ENCODE measurements around the gene ATP8B4. TPM values are rescaled to one million over a fixed set of nuclear protein-coding genes. Genes with fewer than 3 reads are reported as not detected.
"Not testable (repeated sequence)": the region's sequence is repeated elsewhere in the genome, so short reads cannot be mapped to it uniquely, and the experiment has no call there.

ATP8B4 gene
- total and polyA plus RNA-seq, 2 donors from 2014 or later, result 2.1 to 12.5 TPM

- Histone ChIP-seq H3K4me1 (ENCODE audit: control insufficient read depth in 2 of 3, insufficient read depth in 2 of 3, low read depth in 1 of 3, low read length in 3 of 3) (no peaks in the 10 kb centered on the region), H3K27me3 (ENCODE audit: control insufficient read depth, insufficient read depth, low read length) (no peaks in the 10 kb centered on the region), H3K36me3 (ENCODE audit: control insufficient read depth in 2 of 3, insufficient read depth in 3 of 3, low read length in 3 of 3) (no peaks in the 10 kb centered on the region), H3K9ac (ENCODE audit: low read length in 3 of 3) (no peak overlapping the region), H3K4me3 (ENCODE audit: low read length in 3 of 3) (no peak overlapping the region), H3K27ac (ENCODE audit: low read depth in 2 of 2, low read length in 2 of 2) (no peak overlapping the region), H3K9me3 (ENCODE audit: control insufficient read depth in 2 of 3, insufficient read depth in 1 of 3, low read length in 3 of 3) (no peaks in the 10 kb centered on the region)
- DNase-seq (peak in 3 of 5 donors; percentile 44 to 79 (median 70)), FAIRE-seq (no peak)
- no peak for TF ChIP-seq CTCF (IDR thresholded peaks at IDR 0.05; ENCODE audit: borderline replicate concordance, extremely low read depth, insufficient read depth)
- intact Hi-C loops (cut with DNase I), result no loop called here
These were observed 155.0 kb downstream of the ATP8B4 start for GRCh38 chr15:49964061-49964460.

DNA sequence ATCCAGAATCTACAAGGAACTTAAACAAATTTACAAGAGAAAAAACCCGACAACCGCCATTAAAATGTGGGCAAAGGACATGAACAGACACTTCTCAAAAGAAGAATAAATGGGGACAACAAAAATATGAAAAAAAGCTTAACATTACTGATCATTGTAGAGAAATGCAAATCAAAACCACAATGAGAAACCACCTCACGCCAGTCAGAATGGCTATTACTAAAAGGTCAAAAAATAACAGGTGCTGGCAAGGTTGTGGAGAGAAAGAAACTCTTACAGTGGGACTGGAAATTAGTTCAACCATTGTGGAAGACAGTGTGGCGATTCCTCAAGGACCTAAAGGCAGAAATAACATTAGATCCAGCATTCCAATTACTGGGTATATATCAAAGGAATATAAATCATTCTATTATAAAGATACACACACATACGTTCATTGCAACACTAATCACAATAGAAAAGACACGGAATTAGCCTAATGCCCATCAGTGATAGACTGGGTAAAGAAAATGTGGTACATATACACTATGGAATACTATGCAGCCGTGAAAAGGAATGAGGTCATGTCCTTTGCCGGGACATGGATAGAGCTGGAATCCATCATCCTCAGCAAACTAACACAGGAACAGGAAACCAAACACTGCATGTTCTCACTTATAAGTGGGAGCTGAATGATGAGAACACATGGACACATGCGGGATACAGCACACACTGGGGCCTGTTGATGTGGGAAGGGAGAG is 155.8 kb downstream of the ATP8B4 start:
- DNase-seq; H3K4me1 ChIP-seq (ENCODE audit: control insufficient read depth in 2 of 3, insufficient read depth in 2 of 3, low read depth in 1 of 3, low read length in 3 of 3); FAIRE-seq; H3K36me3 ChIP-seq (ENCODE audit: control insufficient read depth in 2 of 3, insufficient read depth in 3 of 3, low read length in 3 of 3); H3K9me3 ChIP-seq (ENCODE audit: control insufficient read depth in 2 of 3, insufficient read depth in 1 of 3, low read length in 3 of 3); intact Hi-C loops (cut with DNase I); H3K4me3 ChIP-seq (ENCODE audit: low read length in 3 of 3); H3K9ac ChIP-seq (ENCODE audit: low read length in 3 of 3); H3K27me3 ChIP-seq (ENCODE audit: control insufficient read depth, insufficient read depth, low read length); H3K27ac ChIP-seq (ENCODE audit: low read depth in 2 of 2, low read length in 2 of 2): not testable (repeated sequence)

DNA sequence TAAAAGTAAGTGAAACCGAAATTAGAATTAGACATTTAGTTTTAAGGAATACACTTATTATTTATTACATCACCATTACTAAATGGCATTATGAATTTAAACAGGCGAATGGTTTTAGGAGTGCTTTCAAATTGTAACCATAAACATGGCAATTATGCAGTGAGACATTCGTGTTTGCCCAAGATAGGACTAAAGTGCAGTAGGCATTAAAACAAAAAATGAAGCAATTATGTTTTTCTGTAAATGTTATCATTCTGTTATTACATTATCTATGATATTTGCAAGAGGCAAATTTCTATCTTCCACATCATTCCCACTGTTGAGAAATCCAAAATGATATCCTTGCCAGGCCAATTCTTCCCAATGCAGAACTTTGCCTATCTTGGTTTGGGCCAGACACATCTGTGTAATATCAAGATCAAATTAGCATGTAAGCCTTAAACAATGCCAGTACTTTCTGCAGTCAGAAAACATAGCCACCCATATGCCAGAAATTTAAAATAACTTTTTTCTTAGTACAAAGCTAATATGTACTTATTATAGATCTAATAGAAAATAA is 156.9 kb downstream of the ATP8B4 start:
- no peak for FAIRE-seq
- H3K27ac ChIP-seq (ENCODE audit: low read depth in 2 of 2, low read length in 2 of 2), result no peak overlapping the region
- no peaks in the 10 kb centered on the region for H3K36me3 ChIP-seq (ENCODE audit: control insufficient read depth in 2 of 3, insufficient read depth in 3 of 3, low read length in 3 of 3)
- intact Hi-C loops (cut with DNase I), result no loop called here
- TF ChIP-seq CTCF (IDR thresholded peaks at IDR 0.05; ENCODE audit: borderline replicate concordance, extremely low read depth, insufficient read depth), result no peak
- H3K4me1 ChIP-seq (ENCODE audit: control insufficient read depth in 2 of 3, insufficient read depth in 2 of 3, low read depth in 1 of 3, low read length in 3 of 3), result no peaks in the 10 kb centered on the region
- no peak overlapping the region for H3K4me3 ChIP-seq (ENCODE audit: low read length in 3 of 3)
- no peaks in the 10 kb centered on the region for H3K9me3 ChIP-seq (ENCODE audit: control insufficient read depth in 2 of 3, insufficient read depth in 1 of 3, low read length in 3 of 3)
- no peaks in the 10 kb centered on the region for H3K27me3 ChIP-seq (ENCODE audit: control insufficient read depth, insufficient read depth, low read length)
- no peak for DNase-seq
- H3K9ac ChIP-seq (ENCODE audit: low read length in 3 of 3), result no peak overlapping the region

- no peaks in the 10 kb centered on the region for H3K9me3 ChIP-seq (ENCODE audit: control insufficient read depth in 2 of 3, insufficient read depth in 1 of 3, low read length in 3 of 3)
- no peak overlapping the region for H3K9ac ChIP-seq (ENCODE audit: low read length in 3 of 3)
- no peak for DNase-seq
- H3K36me3 ChIP-seq (ENCODE audit: control insufficient read depth in 2 of 3, insufficient read depth in 3 of 3, low read length in 3 of 3), result no peaks in the 10 kb centered on the region
- no peaks in the 10 kb centered on the region for H3K27me3 ChIP-seq (ENCODE audit: control insufficient read depth, insufficient read depth, low read length)
- no peak overlapping the region for H3K27ac ChIP-seq (ENCODE audit: low read depth in 2 of 2, low read length in 2 of 2)
- no peaks in the 10 kb centered on the region for H3K4me1 ChIP-seq (ENCODE audit: control insufficient read depth in 2 of 3, insufficient read depth in 2 of 3, low read depth in 1 of 3, low read length in 3 of 3)
- intact Hi-C loops (cut with DNase I), result no loop called here
- TF ChIP-seq CTCF (IDR thresholded peaks at IDR 0.05; ENCODE audit: borderline replicate concordance, extremely low read depth, insufficient read depth), result no peak
- no peak for FAIRE-seq
- H3K4me3 ChIP-seq (ENCODE audit: low read length in 3 of 3), result no peak overlapping the region
These were observed 165.6 kb downstream of the ATP8B4 start for GRCh38 chr15:49953421-49953820.

Data from kidney (tissue), 14 donors.